Embryonic facial prominence (tissue), 1 donor: ENCODE measurements around the gene DGKH.
"Not testable (repeated sequence)": the region's sequence is repeated elsewhere in the genome, so short reads cannot be mapped to it uniquely, and the experiment has no call there.

Experiments used
- DNase-seq: peaks from one replicate; pipeline ENCODE4 v3.0.0-alpha.2; 2016; ENCODE audit errors: extremely low spot score

The DGKH gene

DNA sequence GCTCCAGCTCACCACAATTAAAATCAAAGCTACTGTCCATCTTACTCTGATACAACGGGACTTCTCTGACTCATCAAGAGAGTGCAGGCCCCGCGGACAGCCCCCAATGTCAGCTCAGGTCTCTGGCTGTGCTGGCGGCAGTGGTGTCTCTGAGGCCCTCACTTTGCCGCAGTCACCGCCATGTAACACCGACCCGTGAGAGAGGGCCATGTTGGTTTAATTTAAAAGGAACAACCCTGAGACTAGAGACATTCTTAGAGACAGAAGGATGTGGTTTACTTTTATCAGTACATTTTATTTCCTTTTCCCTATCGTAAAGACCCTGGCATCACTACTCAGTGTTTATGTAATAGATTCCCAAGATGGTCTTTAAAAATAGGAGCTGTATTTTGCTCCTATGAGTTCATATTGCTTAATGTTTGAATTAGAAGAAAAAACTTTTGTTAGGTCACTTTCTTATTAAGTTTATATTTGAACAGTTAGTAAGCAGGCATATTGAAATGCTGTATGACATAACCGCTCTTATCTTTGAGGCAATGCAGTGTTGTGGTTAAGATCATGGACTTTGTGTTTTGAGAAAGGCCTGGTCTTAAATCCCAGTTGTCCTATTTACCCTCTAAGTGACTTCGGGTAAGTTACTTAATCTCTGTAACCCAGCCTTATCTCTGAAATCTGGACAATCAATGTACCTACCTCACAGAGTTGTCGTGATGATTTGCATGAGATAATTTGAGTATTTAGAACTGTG lies 23.4 kb downstream of the DGKH start:
- DNase-seq: no peak

DNA sequence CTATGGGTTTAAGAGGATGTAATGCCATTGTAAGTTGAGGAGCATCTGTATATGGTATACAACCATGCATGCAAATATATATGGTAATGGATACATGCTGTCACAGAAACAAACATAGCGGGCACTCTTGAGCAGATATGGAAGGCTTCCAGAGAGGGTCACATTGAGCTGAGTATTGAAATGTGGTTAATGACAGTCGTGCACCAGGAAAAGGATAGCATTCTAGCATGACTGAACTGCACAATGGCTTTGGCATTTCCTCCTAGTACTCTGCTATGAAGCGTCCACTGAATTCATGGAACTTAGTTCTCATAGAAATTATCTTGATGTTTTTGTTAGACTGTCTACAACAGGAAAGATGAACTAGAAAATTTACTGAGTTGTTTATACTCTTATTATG lies 25.2 kb downstream of the DGKH start:
- DNase-seq: no peak

DNA sequence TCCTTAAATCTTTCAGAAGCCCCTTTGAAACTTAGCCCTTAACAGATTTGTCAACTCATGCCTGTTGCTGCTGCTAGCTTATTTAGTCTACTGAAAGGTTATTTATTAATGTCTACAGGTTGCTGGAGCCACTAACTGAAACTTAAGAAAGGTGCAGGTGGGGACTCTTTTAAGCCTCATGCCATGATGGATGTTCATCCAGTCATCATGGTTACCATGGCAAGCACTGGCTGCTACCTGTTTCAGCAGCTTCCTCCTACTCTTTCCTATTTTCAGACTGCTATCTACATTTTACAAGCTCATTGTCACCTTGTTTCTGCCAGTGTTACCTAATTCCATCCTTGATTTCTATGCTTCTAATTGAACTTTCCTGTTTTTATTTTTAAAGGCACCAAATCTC lies 27.1 kb downstream of the DGKH start:
- DNase-seq: no peak

DNA sequence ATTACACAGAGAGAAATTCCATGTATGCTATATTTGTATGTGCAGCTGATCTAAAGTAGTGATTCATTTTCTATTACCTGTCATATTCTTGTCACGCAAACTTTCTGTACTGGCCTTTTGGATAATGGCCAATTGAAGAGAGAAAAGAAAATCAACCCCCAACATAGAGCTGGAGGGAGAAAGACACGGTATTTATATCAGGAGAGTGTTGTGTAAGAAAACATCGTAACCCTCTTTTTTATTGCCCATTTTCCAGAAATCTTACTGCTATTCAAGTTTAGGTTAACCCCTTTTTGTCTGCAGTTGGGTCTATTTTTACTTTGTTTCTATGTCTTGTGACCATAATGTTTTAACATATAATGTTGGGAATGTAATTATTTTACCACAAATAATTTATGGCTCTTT lies 27.9 kb downstream of the DGKH start:
- no peak for DNase-seq

DNA sequence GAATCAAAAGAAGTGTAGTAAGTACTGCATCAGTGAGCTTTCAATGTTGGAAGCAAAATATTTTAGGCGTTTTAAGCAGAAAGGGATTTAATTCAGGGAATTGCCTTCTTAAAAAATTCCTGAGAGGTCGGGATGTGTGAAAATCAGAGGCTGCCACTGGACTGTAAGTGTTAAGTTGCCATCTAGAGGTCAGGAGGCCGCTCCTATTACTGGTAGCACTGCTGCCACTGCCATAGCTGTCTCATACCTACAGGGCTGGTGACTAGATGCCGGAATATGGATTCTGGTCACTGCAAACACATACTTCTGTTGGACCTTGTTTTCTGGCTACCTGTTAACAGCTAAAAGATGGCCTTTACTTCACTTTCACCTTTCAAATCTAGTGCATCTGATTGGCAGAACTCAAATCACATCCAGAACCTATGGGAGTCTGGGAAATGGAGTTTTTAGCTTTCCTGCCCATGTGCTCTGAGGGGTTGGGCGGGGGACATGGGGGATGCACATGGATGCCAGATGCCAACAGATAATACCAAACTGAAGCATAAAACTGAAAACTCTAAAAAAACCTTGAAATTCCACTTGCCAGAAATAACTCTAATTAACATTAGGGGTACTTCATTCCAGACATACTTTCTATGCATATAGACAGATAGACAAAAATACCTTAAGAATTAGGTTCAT lies 29.8 kb downstream of the DGKH start:
- DNase-seq: no peak

GRCh38 chr13:42083138-42083770 lies 34.8 kb downstream of the DGKH start:
- no peak for DNase-seq

DNA sequence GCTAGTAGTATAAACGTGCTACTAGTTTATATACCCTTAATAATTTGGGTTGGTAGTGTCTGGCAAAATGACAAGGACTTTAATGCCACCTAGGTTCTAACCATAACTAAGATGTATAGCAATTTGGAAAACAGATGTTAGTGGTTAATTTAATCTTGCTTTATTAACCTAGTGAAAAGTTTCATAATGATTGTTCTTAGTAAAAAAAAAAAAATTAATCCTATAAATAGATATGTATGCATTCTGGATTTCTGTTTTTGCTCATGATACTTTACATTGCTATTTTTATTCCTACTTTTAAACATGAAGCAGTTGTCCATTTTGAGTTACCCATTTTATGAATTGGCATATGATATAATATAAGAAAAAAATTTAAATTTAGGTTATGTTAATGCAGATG lies 36.3 kb downstream of the DGKH start:
- DNase-seq: no peak

GRCh38 chr13:42086582-42086981 lies 38.1 kb downstream of the DGKH start:
- DNase-seq: no peak

DNA sequence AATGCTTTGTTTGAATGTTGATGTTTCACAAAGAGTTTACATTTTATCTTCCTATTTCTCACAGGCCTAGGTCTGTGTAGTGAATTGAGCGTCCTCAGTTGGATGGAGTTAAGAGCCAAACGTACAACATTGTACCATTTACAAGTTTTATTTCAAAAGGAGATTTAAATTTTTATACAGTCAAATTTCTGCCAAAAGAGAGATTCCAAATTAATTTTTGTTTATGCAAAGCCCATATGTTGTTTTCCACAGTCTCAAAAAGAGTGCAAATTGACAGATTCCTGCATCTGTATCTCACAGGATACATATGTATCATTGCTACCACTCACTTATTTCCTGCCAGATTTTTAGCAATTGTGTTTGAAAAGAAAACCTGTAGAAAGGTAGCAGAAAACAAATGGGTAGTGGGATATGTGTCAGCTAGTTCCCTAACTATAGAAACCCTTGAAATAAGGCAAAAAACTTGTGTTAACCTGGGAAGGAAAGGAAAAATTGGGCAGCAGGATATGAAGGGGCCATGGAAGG lies 46.1 kb downstream of the DGKH start:
- DNase-seq: no peak

- DNase-seq: not testable (repeated sequence)
These were observed 47.8 kb downstream of the DGKH start for GRCh38 chr13:42096222-42096621.

- DNase-seq: no peak
These were observed 51.7 kb downstream of the DGKH start for GRCh38 chr13:42099962-42100675.

DNA sequence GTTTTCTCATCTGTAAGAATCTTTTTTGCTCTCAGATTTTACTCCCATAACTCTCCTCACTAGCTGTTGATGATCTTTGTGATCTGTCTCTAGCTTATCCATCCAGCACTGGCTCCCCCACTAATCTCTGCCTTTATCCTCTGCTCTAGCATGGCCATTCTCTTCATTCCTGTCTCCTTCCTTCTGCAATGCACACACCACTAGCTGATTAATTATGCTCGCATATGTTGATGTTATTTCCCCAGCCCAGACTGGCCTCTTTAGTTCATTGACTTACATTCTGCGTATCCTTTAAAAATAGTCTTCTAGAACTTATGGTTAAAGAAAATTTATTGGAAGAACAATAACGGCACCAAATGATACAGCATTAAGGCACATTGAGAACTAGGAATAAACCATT lies 52.5 kb downstream of the DGKH start:
- DNase-seq: no peak

DNA sequence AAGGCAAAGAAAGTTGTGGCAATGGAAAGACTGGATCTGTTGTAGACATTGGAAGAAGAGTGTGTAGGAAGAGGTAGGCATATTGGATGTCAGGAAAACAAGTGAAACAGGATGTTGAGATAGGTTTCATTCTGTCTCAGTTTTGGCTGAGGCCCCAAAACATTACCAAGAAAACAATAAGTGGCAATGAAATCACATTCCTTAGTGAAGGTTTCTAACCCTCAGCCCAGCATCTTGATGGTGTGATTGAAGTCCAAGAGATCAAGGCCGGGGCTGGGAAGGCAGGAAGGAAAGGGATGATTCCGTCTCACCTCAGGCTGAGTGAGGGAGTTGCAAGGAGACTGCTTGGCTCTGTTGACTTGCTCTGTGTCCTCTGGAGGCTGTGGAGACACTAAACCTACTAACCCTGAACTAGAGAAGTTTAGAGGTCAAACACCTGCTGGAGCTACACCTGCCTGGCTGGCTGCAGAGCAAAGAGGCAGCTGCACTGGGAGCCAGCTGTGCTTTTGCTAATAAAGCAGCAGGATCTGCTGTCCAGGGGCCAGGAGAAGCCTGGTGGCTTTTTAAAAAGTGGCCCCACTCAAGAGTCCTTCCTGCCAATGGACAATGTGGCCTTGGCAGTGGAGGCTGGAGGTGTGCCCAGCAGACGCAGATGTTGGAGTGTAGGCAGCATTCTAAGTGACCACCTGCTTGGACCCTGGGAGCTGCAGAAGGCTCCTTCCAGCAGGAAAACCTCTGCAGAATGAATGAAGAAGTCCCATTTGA lies 53.6 kb downstream of the DGKH start:
- no peak for DNase-seq

- no peak for DNase-seq
These were observed 54.8 kb downstream of the DGKH start for GRCh38 chr13:42102961-42103865.

DNA sequence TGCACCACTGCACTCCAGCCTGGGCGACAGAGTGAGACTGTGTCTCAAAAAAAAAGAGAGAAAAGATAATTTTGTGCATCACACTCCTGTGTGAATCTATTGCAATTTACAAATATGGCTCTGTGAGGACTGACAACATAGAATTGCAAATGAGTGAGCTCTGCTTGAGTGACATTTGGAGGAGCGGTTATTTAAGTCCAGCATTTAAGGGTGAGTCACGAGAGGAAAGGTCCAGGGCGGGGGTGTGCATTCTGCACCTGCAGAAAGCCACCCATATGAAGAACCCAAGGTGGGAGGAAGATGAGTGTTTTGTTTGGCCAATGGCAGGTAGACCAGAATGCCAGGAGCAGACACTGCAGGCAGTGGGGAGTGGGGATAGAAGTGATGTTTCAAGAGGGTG lies 58.5 kb downstream of the DGKH start:
- no peak for DNase-seq

DNA sequence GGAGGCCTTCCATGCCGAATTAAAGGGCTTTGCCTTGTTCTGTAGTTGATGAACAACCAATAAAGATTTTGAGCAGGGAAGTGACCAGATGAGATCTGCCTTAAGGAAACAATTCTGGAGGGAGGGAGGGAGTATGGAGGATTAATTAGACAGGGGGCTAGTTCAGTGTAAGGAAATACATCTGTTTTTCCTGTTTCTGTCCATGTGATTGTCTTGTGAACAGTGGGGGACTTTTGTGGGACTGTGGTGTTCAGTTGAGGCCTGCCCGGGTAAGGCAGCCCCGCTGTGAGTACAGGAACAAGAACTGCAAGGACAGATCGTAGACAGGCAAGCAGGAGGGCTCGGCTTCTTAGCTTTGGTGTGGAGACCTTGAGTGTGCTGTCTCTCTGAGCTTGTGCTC lies 59.0 kb downstream of the DGKH start:
- DNase-seq: no peak

DNA sequence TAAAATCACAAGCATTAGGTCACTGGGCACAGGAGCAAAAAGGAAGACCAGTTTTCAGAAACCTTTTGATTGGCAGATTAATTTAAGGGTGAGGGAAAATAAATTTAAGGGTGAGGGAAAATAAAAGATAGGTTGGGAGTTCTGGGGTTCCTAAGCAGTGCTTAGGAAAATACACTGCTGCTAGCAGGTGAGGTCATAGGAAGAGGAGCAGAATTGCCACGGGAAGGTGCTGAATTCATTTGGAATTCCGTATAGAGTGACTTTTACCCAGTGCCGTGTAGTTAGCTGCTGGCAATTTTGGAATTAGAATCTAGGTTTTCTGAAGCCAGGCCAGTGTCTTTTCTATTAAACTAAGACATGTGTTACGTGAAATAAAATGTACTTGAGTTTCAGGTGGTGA lies 59.8 kb downstream of the DGKH start:
- no peak for DNase-seq

- DNase-seq: no peak
These were observed 61.5 kb downstream of the DGKH start for GRCh38 chr13:42109957-42110356.

- peak; percentile 83 for DNase-seq
These were observed 62.1 kb downstream of the DGKH start for GRCh38 chr13:42110410-42111155.

- DNase-seq: no peak
These were observed 64.4 kb downstream of the DGKH start for GRCh38 chr13:42112864-42113263.
